MM.1S (cell line): ENCODE data around the gene ESRRB.

Experiments
- DNase-seq: peaks from one replicate; pipeline ENCODE4 v3.0.0-alpha.2; 2015
- H2AFZ ChIP-seq: fragments of 300-600 bp; sonication (generic); 2 replicates; pipeline ENCODE4 v1.6.0; 2016; ENCODE audit warnings: antibody characterized with exemption, low read length
- H3F3A ChIP-seq: fragments of 300-600 bp; sonication (generic); 2 replicates; pipeline ENCODE4 v1.6.1; 2016; ENCODE audit warnings: mild to moderate bottlenecking, antibody characterized with exemption, low read length, moderate library complexity, mixed read lengths; ENCODE audit not compliant: insufficient read depth
- H3K27ac ChIP-seq: fragments of 300-600 bp; sonication (generic); 2 replicates; pipeline ENCODE4 v1.5.1; 2016; ENCODE audit warnings: mild to moderate bottlenecking, low read length
- H3K27me3 ChIP-seq: fragments of 300-600 bp; sonication (generic); replicated peaks from 2 replicates; pipeline ENCODE4 v1.6.0; 2016; ENCODE audit warnings: low read length; ENCODE audit not compliant: insufficient read depth
- H3K36me3 ChIP-seq: fragments of 300-600 bp; sonication (generic); replicated peaks from 2 replicates; pipeline ENCODE4 v1.6.1; 2016; ENCODE audit warnings: mild to moderate bottlenecking, low read length, mixed read lengths; ENCODE audit not compliant: insufficient read depth
- H3K4me1 ChIP-seq: fragments of 300-600 bp; sonication (generic); 2 replicates; pipeline ENCODE4 v1.6.1; 2016; ENCODE audit warnings: low read length, mixed read lengths
- H3K4me2 ChIP-seq: fragments of 300-600 bp; sonication (generic); 2 replicates; pipeline ENCODE4 v1.6.0; 2016; ENCODE audit warnings: low read depth, low read length
- H3K4me3 ChIP-seq: fragments of 300-600 bp; sonication (generic); 2 replicates; pipeline ENCODE4 v1.5.1; 2016; ENCODE audit warnings: low read length, mixed read lengths
- H3K79me2 ChIP-seq: fragments of 300-600 bp; sonication (generic); 2 replicates; pipeline ENCODE4 v1.6.1; 2016; ENCODE audit warnings: mixed run types, low read length, mixed read lengths
- H3K9ac ChIP-seq: fragments of 300-600 bp; sonication (generic); 2 replicates; pipeline ENCODE4 v1.6.1; 2016; ENCODE audit warnings: low read length, mixed read lengths
- H3K9me2 ChIP-seq: fragments of 300-600 bp; sonication (generic); replicated peaks from 2 replicates; pipeline ENCODE4 v1.6.1; 2016; ENCODE audit warnings: mild to moderate bottlenecking, low read length, mixed read lengths; ENCODE audit not compliant: insufficient read depth
- H3K9me3 ChIP-seq: fragments of 300-600 bp; sonication (generic); replicated peaks from 2 replicates; pipeline ENCODE4 v1.6.1; 2016; ENCODE audit warnings: mild to moderate bottlenecking, low read length, mixed read lengths; ENCODE audit not compliant: insufficient read depth
- H4K20me1 ChIP-seq: fragments of 300-600 bp; sonication (generic); 2 replicates; pipeline ENCODE4 v1.6.1; 2016; ENCODE audit warnings: mild to moderate bottlenecking, low read length, moderate library complexity, mixed read lengths; ENCODE audit not compliant: insufficient read depth
- EZH2 ChIP-seq: fragments of 300-600 bp; sonication (generic); optimal IDR thresholded peaks from 2 replicates; pipeline ENCODE3; 2017; ENCODE audit warnings: low read depth, mild to moderate bottlenecking, antibody characterized with exemption, low read length, mixed read lengths
- EZH2phosphoT487 ChIP-seq: fragments of 300-600 bp; sonication (generic); IDR thresholded peaks from 2 replicates; pipeline ENCODE4 v1.6.1; 2018; ENCODE audit warnings: antibody characterized with exemption, low read length
- TF ChIP-seq, protein P1 (sequence below): fragments of 300-600 bp; sonication (generic); IDR thresholded peaks from 2 replicates; pipeline ENCODE4 v1.5.1; 2016; ENCODE audit warnings: antibody characterized with exemption, low read length, mixed read lengths

Gene ESRRB

DNA sequence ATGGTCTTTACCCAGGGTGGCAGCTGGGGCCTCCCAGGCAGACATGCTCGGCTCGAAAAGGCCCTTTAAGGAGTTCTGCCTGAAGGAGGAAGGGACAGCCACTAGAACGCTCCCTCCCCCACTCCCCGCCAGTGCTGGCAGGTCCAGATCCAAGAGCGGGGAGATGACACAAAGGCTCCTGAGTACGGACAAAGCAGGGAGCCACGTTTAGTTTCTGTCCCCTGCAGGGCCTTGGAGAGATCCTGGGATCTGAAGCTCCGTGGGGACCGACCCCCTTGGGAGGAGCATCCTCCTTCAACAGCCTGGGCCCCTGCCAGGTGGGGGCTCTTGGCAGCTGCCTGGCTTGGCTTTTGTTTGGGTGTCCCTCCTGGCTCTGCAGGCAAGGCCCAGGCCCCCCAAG, 89.7 kb downstream of the ESRRB start:
- no peaks in the 10 kb centered on the region for H4K20me1 ChIP-seq
- TF ChIP-seq, protein P1, sequence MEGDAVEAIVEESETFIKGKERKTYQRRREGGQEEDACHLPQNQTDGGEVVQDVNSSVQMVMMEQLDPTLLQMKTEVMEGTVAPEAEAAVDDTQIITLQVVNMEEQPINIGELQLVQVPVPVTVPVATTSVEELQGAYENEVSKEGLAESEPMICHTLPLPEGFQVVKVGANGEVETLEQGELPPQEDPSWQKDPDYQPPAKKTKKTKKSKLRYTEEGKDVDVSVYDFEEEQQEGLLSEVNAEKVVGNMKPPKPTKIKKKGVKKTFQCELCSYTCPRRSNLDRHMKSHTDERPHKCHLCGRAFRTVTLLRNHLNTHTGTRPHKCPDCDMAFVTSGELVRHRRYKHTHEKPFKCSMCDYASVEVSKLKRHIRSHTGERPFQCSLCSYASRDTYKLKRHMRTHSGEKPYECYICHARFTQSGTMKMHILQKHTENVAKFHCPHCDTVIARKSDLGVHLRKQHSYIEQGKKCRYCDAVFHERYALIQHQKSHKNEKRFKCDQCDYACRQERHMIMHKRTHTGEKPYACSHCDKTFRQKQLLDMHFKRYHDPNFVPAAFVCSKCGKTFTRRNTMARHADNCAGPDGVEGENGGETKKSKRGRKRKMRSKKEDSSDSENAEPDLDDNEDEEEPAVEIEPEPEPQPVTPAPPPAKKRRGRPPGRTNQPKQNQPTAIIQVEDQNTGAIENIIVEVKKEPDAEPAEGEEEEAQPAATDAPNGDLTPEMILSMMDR: no peak
- TF ChIP-seq EZH2phosphoT487 (no peak), EZH2 (no peak)

GRCh38 chr14:76467711-76468155, 91.8 kb downstream of the ESRRB start:
- TF ChIP-seq EZH2: no peak
- TF ChIP-seq, protein P1: no peak
- TF ChIP-seq EZH2phosphoT487: no peak
- Histone ChIP-seq H4K20me1 (no peaks in the 10 kb centered on the region), H3K27ac (no peak overlapping the region), H3K4me1 (no peaks in the 10 kb centered on the region), H3K4me2 (no peak overlapping the region), H3K79me2 (no peaks in the 10 kb centered on the region), H3K27me3 (no peaks in the 10 kb centered on the region), H3K9me2 (no peaks in the 10 kb centered on the region), H3F3A (no peaks in the 10 kb centered on the region), H3K4me3 (no peak overlapping the region), H3K36me3 (no peaks in the 10 kb centered on the region), H3K9me3 (no peaks in the 10 kb centered on the region), H2AFZ (no peak overlapping the region), H3K9ac (no peak overlapping the region)
- no peak for DNase-seq

More for the DNA sequence above, 89.7 kb downstream of the ESRRB start:
- Histone ChIP-seq H3K36me3 (no peaks in the 10 kb centered on the region), H3K27ac (no peak overlapping the region), H3K79me2 (no peaks in the 10 kb centered on the region), H3K4me1 (no peaks in the 10 kb centered on the region), H3F3A (no peaks in the 10 kb centered on the region), H3K9me3 (no peaks in the 10 kb centered on the region), H3K9ac (no peak overlapping the region), H3K9me2 (no peaks in the 10 kb centered on the region), H3K27me3 (no peaks in the 10 kb centered on the region), H3K4me2 (no peak overlapping the region), H3K4me3 (no peak overlapping the region), H2AFZ (no peak overlapping the region)
- DNase-seq: no peak

DNA sequence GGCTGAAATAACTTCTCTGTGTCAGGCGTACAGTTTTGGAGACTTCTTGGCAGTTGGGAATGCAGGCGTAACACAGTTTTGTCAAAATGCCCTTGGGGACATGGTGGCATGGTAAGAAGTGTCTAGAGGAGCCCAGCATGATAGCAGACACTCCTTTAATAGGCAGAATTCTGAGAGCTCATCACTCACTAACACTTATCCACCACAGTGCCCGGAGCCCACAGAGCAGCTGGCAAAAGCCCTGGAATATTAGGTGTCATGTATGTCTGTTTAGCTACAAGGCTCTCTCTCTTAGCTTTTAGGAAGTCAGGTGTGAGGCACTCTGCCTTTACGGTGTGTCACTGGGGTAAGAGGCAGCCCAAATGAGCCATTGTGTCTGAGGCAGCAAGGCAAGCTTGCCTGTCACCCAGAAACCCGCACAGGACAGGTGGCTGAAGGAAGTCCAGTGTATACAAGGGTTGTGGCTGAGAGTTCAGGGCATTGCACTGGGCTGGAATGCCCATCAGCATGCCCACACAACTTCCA, 96.3 kb downstream of the ESRRB start:
- Histone ChIP-seq H2AFZ (no peak overlapping the region), H3K4me2 (no peak overlapping the region), H3K4me1 (no peaks in the 10 kb centered on the region), H3K9me3 (no peaks in the 10 kb centered on the region), H3K27ac (no peak overlapping the region), H3K9ac (no peak overlapping the region), H3K9me2 (no peaks in the 10 kb centered on the region), H3K27me3 (no peaks in the 10 kb centered on the region), H4K20me1 (no peaks in the 10 kb centered on the region), H3F3A (no peaks in the 10 kb centered on the region), H3K4me3 (no peak overlapping the region), H3K79me2 (no peaks in the 10 kb centered on the region), H3K36me3 (no peaks in the 10 kb centered on the region)
- no peak for DNase-seq
- TF ChIP-seq EZH2: no peak
- TF ChIP-seq, protein P1: no peak
- no peak for TF ChIP-seq EZH2phosphoT487
